HCT116 (cell line): ENCODE data around the gene CD1C.

Source experiments
- EZH2 ChIP-seq: fragments of 200-600 bp; sonication (generic); IDR thresholded peaks from 2 replicates; pipeline ENCODE4 v1.6.1; 2017; ENCODE audit warnings: antibody characterized with exemption, mixed run types
- EZH2phosphoT487 ChIP-seq: fragments of 200-600 bp; IDR thresholded peaks from 2 replicates; pipeline ENCODE4 v1.6.1; 2018; ENCODE audit warnings: antibody characterized with exemption, borderline replicate concordance
- POLR2A ChIP-seq: IDR thresholded peaks from 2 replicates; pipeline ENCODE4 v1.7.0; 2011; ENCODE audit warnings: borderline replicate concordance; ENCODE audit not compliant: insufficient read depth, insufficient read length; ENCODE audit errors: extremely low read depth
- POLR2AphosphoS5 ChIP-seq: IDR thresholded peaks from 2 replicates; pipeline ENCODE4 v1.6.1; 2011; ENCODE audit warnings: mild to moderate bottlenecking, low read depth, low read length, moderate library complexity
- ZBTB33 ChIP-seq: IDR thresholded peaks from 2 replicates; pipeline ENCODE4 v1.6.1; 2011; ENCODE audit warnings: mild to moderate bottlenecking, low read length, moderate library complexity; ENCODE audit not compliant: insufficient replicate concordance; ENCODE audit errors: extremely low read depth
- TF ChIP-seq, protein P1 (sequence below), 3 experiments: fragments of 200-600 bp in 1 of 3; sonication (generic) in 1 of 3; IDR thresholded peaks in 2 of 3; conservative IDR thresholded peaks in 1 of 3; 2 replicates each; pipeline ENCODE4 v1.5.1; 2012 to 2017; ENCODE audit warnings: low read depth in 2 of 3, low read length in 2 of 3, antibody characterized with exemption in 1 of 3, borderline replicate concordance in 1 of 3, control low read depth in 1 of 3, mild to moderate bottlenecking in 1 of 3, mixed read lengths in 1 of 3, mixed run types in 1 of 3, moderate library complexity in 1 of 3; ENCODE audit not compliant: insufficient read depth in 1 of 3
- TF ChIP-seq, protein P2 (sequence below): IDR thresholded peaks from 2 replicates; pipeline ENCODE4 v1.6.1; 2012; ENCODE audit warnings: low read depth

GRCh38 chr1:158257888-158258287 is 31.8 kb upstream of the CD1C start:
- TF ChIP-seq, protein P1, sequence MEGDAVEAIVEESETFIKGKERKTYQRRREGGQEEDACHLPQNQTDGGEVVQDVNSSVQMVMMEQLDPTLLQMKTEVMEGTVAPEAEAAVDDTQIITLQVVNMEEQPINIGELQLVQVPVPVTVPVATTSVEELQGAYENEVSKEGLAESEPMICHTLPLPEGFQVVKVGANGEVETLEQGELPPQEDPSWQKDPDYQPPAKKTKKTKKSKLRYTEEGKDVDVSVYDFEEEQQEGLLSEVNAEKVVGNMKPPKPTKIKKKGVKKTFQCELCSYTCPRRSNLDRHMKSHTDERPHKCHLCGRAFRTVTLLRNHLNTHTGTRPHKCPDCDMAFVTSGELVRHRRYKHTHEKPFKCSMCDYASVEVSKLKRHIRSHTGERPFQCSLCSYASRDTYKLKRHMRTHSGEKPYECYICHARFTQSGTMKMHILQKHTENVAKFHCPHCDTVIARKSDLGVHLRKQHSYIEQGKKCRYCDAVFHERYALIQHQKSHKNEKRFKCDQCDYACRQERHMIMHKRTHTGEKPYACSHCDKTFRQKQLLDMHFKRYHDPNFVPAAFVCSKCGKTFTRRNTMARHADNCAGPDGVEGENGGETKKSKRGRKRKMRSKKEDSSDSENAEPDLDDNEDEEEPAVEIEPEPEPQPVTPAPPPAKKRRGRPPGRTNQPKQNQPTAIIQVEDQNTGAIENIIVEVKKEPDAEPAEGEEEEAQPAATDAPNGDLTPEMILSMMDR (IDR thresholded peaks at IDR 0.05 in 2 of 3, conservative IDR thresholded peaks at IDR 0.05 in 1 of 3; ENCODE audit: borderline replicate concordance in 1 of 3, insufficient read depth in 1 of 3, low read depth in 2 of 3, low read length in 2 of 3): no peak
- TF ChIP-seq POLR2A: no peak
- TF ChIP-seq EZH2: no peak
- TF ChIP-seq EZH2phosphoT487: no peak
- TF ChIP-seq, protein P2, sequence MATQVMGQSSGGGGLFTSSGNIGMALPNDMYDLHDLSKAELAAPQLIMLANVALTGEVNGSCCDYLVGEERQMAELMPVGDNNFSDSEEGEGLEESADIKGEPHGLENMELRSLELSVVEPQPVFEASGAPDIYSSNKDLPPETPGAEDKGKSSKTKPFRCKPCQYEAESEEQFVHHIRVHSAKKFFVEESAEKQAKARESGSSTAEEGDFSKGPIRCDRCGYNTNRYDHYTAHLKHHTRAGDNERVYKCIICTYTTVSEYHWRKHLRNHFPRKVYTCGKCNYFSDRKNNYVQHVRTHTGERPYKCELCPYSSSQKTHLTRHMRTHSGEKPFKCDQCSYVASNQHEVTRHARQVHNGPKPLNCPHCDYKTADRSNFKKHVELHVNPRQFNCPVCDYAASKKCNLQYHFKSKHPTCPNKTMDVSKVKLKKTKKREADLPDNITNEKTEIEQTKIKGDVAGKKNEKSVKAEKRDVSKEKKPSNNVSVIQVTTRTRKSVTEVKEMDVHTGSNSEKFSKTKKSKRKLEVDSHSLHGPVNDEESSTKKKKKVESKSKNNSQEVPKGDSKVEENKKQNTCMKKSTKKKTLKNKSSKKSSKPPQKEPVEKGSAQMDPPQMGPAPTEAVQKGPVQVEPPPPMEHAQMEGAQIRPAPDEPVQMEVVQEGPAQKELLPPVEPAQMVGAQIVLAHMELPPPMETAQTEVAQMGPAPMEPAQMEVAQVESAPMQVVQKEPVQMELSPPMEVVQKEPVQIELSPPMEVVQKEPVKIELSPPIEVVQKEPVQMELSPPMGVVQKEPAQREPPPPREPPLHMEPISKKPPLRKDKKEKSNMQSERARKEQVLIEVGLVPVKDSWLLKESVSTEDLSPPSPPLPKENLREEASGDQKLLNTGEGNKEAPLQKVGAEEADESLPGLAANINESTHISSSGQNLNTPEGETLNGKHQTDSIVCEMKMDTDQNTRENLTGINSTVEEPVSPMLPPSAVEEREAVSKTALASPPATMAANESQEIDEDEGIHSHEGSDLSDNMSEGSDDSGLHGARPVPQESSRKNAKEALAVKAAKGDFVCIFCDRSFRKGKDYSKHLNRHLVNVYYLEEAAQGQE: no peak
- no peak for TF ChIP-seq ZBTB33
- no peak for TF ChIP-seq POLR2AphosphoS5
